Hepatic stellate cell (primary cell): ENCODE results near the gene ENTPD2.

Experiments used
- DNase-seq: peaks from one replicate; pipeline ENCODE4 v3.0.0; 2011; ENCODE audit warnings: low spot score

ENTPD2 gene

GRCh38 chr9:137053944-137054931 is at the start of gene ENTPD2:
Gene ENTPD2, minus strand, starts transcription at chr9:137054061. Its CDS starts 64 bp downstream, at chr9:137053997.
- no peak for DNase-seq

GRCh38 chr9:137103206-137103999 is 49.5 kb upstream of the ENTPD2 start:
- no peak for DNase-seq

- no peak for DNase-seq
These were observed 45.4 kb upstream of the ENTPD2 start for GRCh38 chr9:137099231-137099630.

- DNase-seq: no peak
These were observed 44.1 kb upstream of the ENTPD2 start for GRCh38 chr9:137097761-137098462.

- DNase-seq: no peak
These were observed 43.1 kb upstream of the ENTPD2 start for GRCh38 chr9:137096785-137097546.

- DNase-seq: no peak
These were observed 42.0 kb upstream of the ENTPD2 start for GRCh38 chr9:137095664-137096517.

GRCh38 chr9:137089232-137089947 is 35.5 kb upstream of the ENTPD2 start:
- DNase-seq: no peak

- no peak for DNase-seq
These were observed 34.3 kb upstream of the ENTPD2 start for GRCh38 chr9:137088121-137088520.

- DNase-seq: no peak
These were observed 33.6 kb upstream of the ENTPD2 start for GRCh38 chr9:137087409-137087925.

GRCh38 chr9:137086531-137087408 is 32.9 kb upstream of the ENTPD2 start, which contains the start of gene MAN1B1:
Gene MAN1B1, plus strand, starts transcription at chr9:137086985. Its CDS starts 15 bp downstream, at chr9:137087000.
- DNase-seq: peak; percentile 99

- peak; percentile 51 for DNase-seq
These were observed 32.2 kb upstream of the ENTPD2 start for GRCh38 chr9:137085920-137086530.

GRCh38 chr9:137084526-137084925 is 30.7 kb upstream of the ENTPD2 start:
- no peak for DNase-seq

GRCh38 chr9:137083394-137084004 is 29.6 kb upstream of the ENTPD2 start:
- peak; percentile 95 for DNase-seq

GRCh38 chr9:137082925-137083290 is 29.0 kb upstream of the ENTPD2 start:
- DNase-seq: no peak

- no peak for DNase-seq
These were observed 28.5 kb upstream of the ENTPD2 start for GRCh38 chr9:137082222-137082924.

- DNase-seq: no peak
These were observed 26.6 kb upstream of the ENTPD2 start for GRCh38 chr9:137080260-137081122.
